Panc1 (cell line): Measurements from ENCODE around the gene RAP1B. TPM values are rescaled to one million over a fixed set of nuclear protein-coding genes. Genes with fewer than 3 reads are reported as not detected.

Source experiments
- ATAC-seq: fragments of 200-7000 bp; cut with Tn5 transposase; 2 replicates; pipeline ENCODE4 v1.9.1; 2020; ENCODE audit warnings: mild to moderate bottlenecking, moderate library complexity
- BruUV-seq: library from RNA; stranded (reverse); fragments of 400-500 nt; replicated peaks from 2 replicates; lab custom pipeline; 2021; lab: Mats Ljungman, UMichigan
- CTCF ChIA-PET: fragments of 300-600 bp; sonication (Branson Sonifier 250); formaldehyde crosslinking; loops from one replicate; lab custom pipeline; 2022; ENCODE audit warnings: antibody characterized with exemption; lab: Charles Lee
- POLR2A ChIA-PET: fragments of 300-600 bp; sonication (Branson Sonifier 250); formaldehyde crosslinking; loops from one replicate; lab custom pipeline; 2022; ENCODE audit warnings: antibody characterized with exemption; lab: Charles Lee
- DNase-seq: peaks from one replicate; pipeline ENCODE4 v3.0.0-alpha.2; 2010; ENCODE audit warnings: low read depth, low spot score
- H3K27ac ChIP-seq: 2 replicates; pipeline ENCODE4 v1.5.1; 2011; ENCODE audit warnings: mild to moderate bottlenecking, low read length, inconsistent platforms
- H3K27me3 ChIP-seq: fragments of 200-500 bp; sonication (Bioruptor generic); 2 replicates; pipeline ENCODE4 v1.6.0; 2014; ENCODE audit warnings: low read length, inconsistent platforms; ENCODE audit not compliant: control insufficient read depth, insufficient read depth
- H3K36me3 ChIP-seq: fragments of 200-500 bp; sonication (Bioruptor generic); 2 replicates; pipeline ENCODE4 v1.5.1; 2014; ENCODE audit warnings: inconsistent platforms, mild to moderate bottlenecking, low read length, moderate library complexity; ENCODE audit not compliant: control insufficient read depth, insufficient read depth
- H3K4me1 ChIP-seq: 2 replicates; pipeline ENCODE4 v1.5.1; 2011; ENCODE audit warnings: inconsistent platforms, mild to moderate bottlenecking, low read length, moderate library complexity; ENCODE audit not compliant: control insufficient read depth, insufficient read depth
- H3K4me3 ChIP-seq, 2 experiments: 2 replicates each; pipeline ENCODE4 v1.5.1; 2011 to 2012; ENCODE audit warnings: low read depth in 2 of 2, low read length in 2 of 2, mild to moderate bottlenecking in 2 of 2, inconsistent platforms in 1 of 2, moderate library complexity in 1 of 2
- H3K9me3 ChIP-seq: fragments of 200-500 bp; sonication (Bioruptor generic); 2 replicates; pipeline ENCODE4 v1.5.1; 2014; ENCODE audit warnings: low read depth, mild to moderate bottlenecking, inconsistent platforms, low read length, moderate library complexity; ENCODE audit not compliant: control insufficient read depth, insufficient read depth
- CTCF ChIP-seq: fragments of 450-650 bp; IDR thresholded peaks from 2 replicates; pipeline ENCODE4 v1.5.1; 2017; ENCODE audit warnings: mild to moderate bottlenecking
- POLR2AphosphoS5 ChIP-seq: IDR thresholded peaks from 2 replicates; pipeline ENCODE4 v1.6.1; 2012; ENCODE audit warnings: mild to moderate bottlenecking, low read depth, low read length, moderate library complexity
- REST ChIP-seq, 2 experiments: IDR thresholded peaks; 2 replicates each; pipeline ENCODE4 v1.6.1; 2011 to 2012; ENCODE audit warnings: low read depth in 2 of 2, control low read depth in 1 of 2, low read length in 1 of 2, mild to moderate bottlenecking in 1 of 2, moderate library complexity in 1 of 2; ENCODE audit not compliant: insufficient read depth in 1 of 2
- SIN3A ChIP-seq: IDR thresholded peaks from 2 replicates; pipeline ENCODE4 v1.6.1; 2012; ENCODE audit warnings: low read depth, mild to moderate bottlenecking, low read length, moderate library complexity, borderline replicate concordance; ENCODE audit not compliant: insufficient read depth
- TCF7L2 ChIP-seq: IDR thresholded peaks from 2 replicates; pipeline ENCODE4 v1.6.1; 2011; ENCODE audit warnings: mild to moderate bottlenecking, low read depth, low read length, inconsistent platforms
- in situ Hi-C: cut with HindIII; loops from 2 replicates; pipeline ENCODE4 v1.10.0; 2016; ENCODE audit warnings: low sequenced_read_pairs, low pct_unique_long_range_greater_than_20kb
- intact Hi-C: fragments of 100-400 bp; cut with micrococcal nuclease; formaldehyde crosslinking; loops from one replicate; pipeline ENCODE4 v1.10.0; 2022; ENCODE audit not compliant: unreplicated experiment
- total RNA-seq: library from RNA; stranded (reverse); gene quantifications from one replicate; pipeline ENCODE4 v1.2.1, GENCODE V29; 2021; ENCODE audit not compliant: unreplicated experiment

The RAP1B gene
- total RNA-seq, 1 experiment from 2014 or later, result 328 TPM

- H3K9me3 ChIP-seq, result no peaks in the 10 kb centered on the region
- H3K4me1 ChIP-seq, result peaks cover 28% of the 10 kb centered on the region
- peaks cover 21% of the 10 kb centered on the region for H3K36me3 ChIP-seq
- in situ Hi-C loops (no loop called here), intact Hi-C loops (no loop called here)
- no TSS peak for BruUV-seq
- TF ChIP-seq CTCF (no peak), SIN3A (no peak), REST (IDR thresholded peaks at IDR 0.05; ENCODE audit: insufficient read depth in 1 of 2, low read depth in 2 of 2, low read length in 1 of 2) (no peak), TCF7L2 (no peak), POLR2AphosphoS5 (no peak)
- POLR2A ChIA-PET, result no interaction called here
- H3K27ac ChIP-seq, result peak overlapping the region; percentile 55; the same call in 1 of the 2 replicates
- ATAC-seq (no peak), DNase-seq (no peak)
- CTCF ChIA-PET, result no interaction called here
- no peak overlapping the region for H3K4me3 ChIP-seq
- no peaks in the 10 kb centered on the region for H3K27me3 ChIP-seq
Observed at GRCh38 chr12:68648179-68648578, 37.5 kb downstream of the RAP1B start.

GRCh38 chr12:68665016-68665569 is 54.4 kb downstream of the RAP1B start:
- Histone ChIP-seq H3K36me3 (peaks cover 24% of the 10 kb centered on the region), H3K27me3 (no peaks in the 10 kb centered on the region), H3K4me3 (no peak overlapping the region), H3K4me1 (peaks cover 14% of the 10 kb centered on the region; the same call in 1 of the 2 replicates), H3K9me3 (no peaks in the 10 kb centered on the region), H3K27ac (no peak overlapping the region)
- CTCF ChIA-PET, result no interaction called here
- TF ChIP-seq POLR2AphosphoS5, result peak; percentile 60
- TF ChIP-seq CTCF, result peak; percentile 37
- TF ChIP-seq SIN3A, result no peak
- TF ChIP-seq REST (IDR thresholded peaks at IDR 0.05; ENCODE audit: insufficient read depth in 1 of 2, low read depth in 2 of 2, low read length in 1 of 2), result no peak
- no TSS peak for BruUV-seq
- POLR2A ChIA-PET, result no interaction called here
- intact Hi-C loops (no loop called here), in situ Hi-C loops (no loop called here)
- ATAC-seq, result peak; percentile 48
- no peak for DNase-seq
